HepG2 (cell line): ENCODE measurements around the gene TUFM. TPM values are rescaled to one million over a fixed set of nuclear protein-coding genes. Genes with fewer than 3 reads are reported as not detected.

ENCODE experiments used
- ARNT ChIP-seq: fragments of 450-650 bp; IDR thresholded peaks from 2 replicates; pipeline ENCODE4 v1.6.1; 2017
- BHLHE40 ChIP-seq: IDR thresholded peaks from 2 replicates; pipeline ENCODE4 v1.6.1; 2011; ENCODE audit warnings: low read length, improper control_type of control experiment
- GATAD1 ChIP-seq: IDR thresholded peaks from 2 replicates; pipeline ENCODE4 v1.6.1; 2016; ENCODE audit warnings: missing genetic modification reagents, missing compliant biosample characterization
- KAT8 ChIP-seq: IDR thresholded peaks from 2 replicates; pipeline ENCODE4 v1.6.1; 2016; ENCODE audit warnings: missing genetic modification reagents, missing compliant biosample characterization
- MATR3 ChIP-seq: sonication (generic); formaldehyde crosslinking; IDR thresholded peaks from 2 replicates; pipeline ENCODE4 v1.4.0; 2020; ENCODE audit warnings: missing genetic modification reagents
- NR2C2 ChIP-seq: sonication (generic); formaldehyde crosslinking; IDR thresholded peaks from 2 replicates; pipeline ENCODE4 v1.4.0; 2020; ENCODE audit warnings: missing genetic modification reagents, mild to moderate bottlenecking, moderate library complexity, borderline replicate concordance
- RXRB ChIP-seq: IDR thresholded peaks from 2 replicates; pipeline ENCODE4 v1.6.1; 2016; ENCODE audit warnings: borderline replicate concordance, missing genetic modification reagents, missing compliant biosample characterization
- TEAD2 ChIP-seq: sonication (generic); formaldehyde crosslinking; IDR thresholded peaks from 2 replicates; pipeline ENCODE4 v1.9.0; 2021; ENCODE audit warnings: missing genetic modification reagents
- ZFP36L2 ChIP-seq: sonication (generic); formaldehyde crosslinking; IDR thresholded peaks from 2 replicates; pipeline ENCODE4 v1.4.0; 2020; ENCODE audit warnings: missing genetic modification reagents
- ZFP37 ChIP-seq: sonication (generic); formaldehyde crosslinking; IDR thresholded peaks from 2 replicates; pipeline ENCODE4 v1.4.0; 2020; ENCODE audit warnings: missing genetic modification reagents, borderline replicate concordance
- ZFX ChIP-seq: sonication (generic); formaldehyde crosslinking; IDR thresholded peaks from 2 replicates; pipeline ENCODE4 v1.4.0; 2020; ENCODE audit warnings: mild to moderate bottlenecking, low read depth, missing genetic modification reagents, moderate library complexity
- ZNF121 ChIP-seq: sonication (generic); formaldehyde crosslinking; IDR thresholded peaks from 2 replicates; pipeline ENCODE4 v1.5.0; 2020; ENCODE audit warnings: mild to moderate bottlenecking, missing genetic modification reagents
- ZNF160 ChIP-seq: sonication (generic); formaldehyde crosslinking; IDR thresholded peaks from 2 replicates; pipeline ENCODE4 v1.8.0; 2022; ENCODE audit warnings: mild to moderate bottlenecking, inconsistent platforms, missing genetic modification reagents
- ZNF616 ChIP-seq: sonication (generic); formaldehyde crosslinking; IDR thresholded peaks from 2 replicates; pipeline ENCODE4 v1.5.0; 2020; ENCODE audit warnings: low read depth, mild to moderate bottlenecking, missing genetic modification reagents
- ZNF672 ChIP-seq: sonication (generic); formaldehyde crosslinking; IDR thresholded peaks from 2 replicates; pipeline ENCODE4 v1.8.1; 2022; ENCODE audit warnings: missing genetic modification reagents
- ZNF703 ChIP-seq: sonication (generic); formaldehyde crosslinking; IDR thresholded peaks from 2 replicates; pipeline ENCODE4 v1.5.1; 2020; ENCODE audit warnings: missing genetic modification reagents, mild to moderate bottlenecking, moderate library complexity, borderline replicate concordance
- ZNF780A ChIP-seq: sonication (generic); formaldehyde crosslinking; IDR thresholded peaks from 2 replicates; pipeline ENCODE4 v1.8.0; 2022; ENCODE audit warnings: mild to moderate bottlenecking, missing genetic modification reagents, moderate library complexity
- polyA plus RNA-seq, 8 experiments: library from polyadenylated mRNA; depleted of rRNA in 3 of 8; stranded (reverse) in 7 of 8; unstranded in 1 of 8; fragments of >200 nt; fragmentation: Illumina TruSeq in 4 of 8; extraction: Trizol in 4 of 8; gene quantifications; 2 replicates each; pipeline versions ENCODE4 v1.2.1 to v1.2.3, GENCODE V29; 2011 to 2016; ENCODE audit warnings: low read depth in 4 of 8, missing spikeins in 1 of 8, mixed read lengths in 1 of 8; ENCODE audit not compliant: insufficient read depth in 1 of 8
- total RNA-seq, 5 experiments: library from RNA; depleted of rRNA; stranded (reverse); fragments of >200 nt; fragmentation: Illumina TruSeq; extraction: Trizol; gene quantifications; 2 replicates each; pipeline ENCODE4 v1.2.3, GENCODE V29; 2016; ENCODE audit warnings: low read depth in 1 of 5
- TF ChIP-seq, protein P1 (sequence below): sonication (generic); formaldehyde crosslinking; conservative IDR thresholded peaks from 2 replicates; pipeline ENCODE4 v1.8.0; 2022; ENCODE audit warnings: low read depth, missing genetic modification reagents
- TF ChIP-seq, protein P2 (sequence below): sonication (generic); formaldehyde crosslinking; IDR thresholded peaks from 2 replicates; pipeline ENCODE4 v1.5.0; 2020; ENCODE audit warnings: mild to moderate bottlenecking, missing genetic modification reagents, borderline replicate concordance

TUFM gene
- total and polyA plus RNA-seq, 2 of the 13 experiments (the other 11 are each of a cell fraction or from before 2014, with no cell fraction given), result 206 to 298 TPM

DNA sequence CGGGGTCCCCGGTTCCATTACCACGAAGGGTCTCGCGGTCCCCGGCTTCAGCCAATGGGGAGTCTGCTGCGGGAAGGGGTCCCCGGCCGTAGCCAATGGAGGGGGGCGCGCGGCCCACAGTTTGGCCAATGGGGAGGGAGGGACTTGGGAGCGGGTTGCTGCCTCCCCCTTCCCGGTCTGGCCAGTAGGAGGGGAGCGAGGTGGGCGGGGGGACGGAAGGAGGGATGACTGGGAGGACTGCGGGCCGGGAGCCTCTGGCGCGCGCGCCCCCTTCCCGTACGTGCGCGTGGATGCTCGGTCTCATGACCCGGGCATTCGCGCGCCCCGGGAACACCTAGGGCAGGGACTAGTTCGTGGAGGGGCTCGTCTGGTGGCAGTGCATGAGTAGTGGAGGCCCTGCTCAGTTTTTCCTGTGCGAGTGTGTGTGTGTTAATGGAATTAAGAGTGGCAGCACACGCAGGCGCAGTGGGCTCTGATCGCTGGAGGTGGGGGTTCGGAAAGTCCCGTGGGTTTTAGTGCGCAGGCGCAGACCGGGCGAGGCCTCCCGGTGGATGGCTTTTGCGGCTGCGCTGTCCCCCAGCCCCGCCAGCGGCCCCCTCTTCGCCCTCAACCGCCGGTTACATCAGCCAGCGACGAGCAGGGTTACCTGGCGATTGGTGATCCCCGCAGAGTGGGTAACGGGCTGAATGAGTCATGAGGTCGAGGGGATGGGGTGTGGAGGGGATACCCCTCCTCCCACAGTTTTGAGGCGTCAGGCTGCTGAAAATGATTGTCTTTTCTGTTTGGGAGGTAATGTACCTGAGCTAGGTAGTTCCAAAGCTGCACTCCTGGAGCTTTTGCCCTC lies 22.1 kb downstream of the TUFM start (continued):
- TF ChIP-seq, protein P1, sequence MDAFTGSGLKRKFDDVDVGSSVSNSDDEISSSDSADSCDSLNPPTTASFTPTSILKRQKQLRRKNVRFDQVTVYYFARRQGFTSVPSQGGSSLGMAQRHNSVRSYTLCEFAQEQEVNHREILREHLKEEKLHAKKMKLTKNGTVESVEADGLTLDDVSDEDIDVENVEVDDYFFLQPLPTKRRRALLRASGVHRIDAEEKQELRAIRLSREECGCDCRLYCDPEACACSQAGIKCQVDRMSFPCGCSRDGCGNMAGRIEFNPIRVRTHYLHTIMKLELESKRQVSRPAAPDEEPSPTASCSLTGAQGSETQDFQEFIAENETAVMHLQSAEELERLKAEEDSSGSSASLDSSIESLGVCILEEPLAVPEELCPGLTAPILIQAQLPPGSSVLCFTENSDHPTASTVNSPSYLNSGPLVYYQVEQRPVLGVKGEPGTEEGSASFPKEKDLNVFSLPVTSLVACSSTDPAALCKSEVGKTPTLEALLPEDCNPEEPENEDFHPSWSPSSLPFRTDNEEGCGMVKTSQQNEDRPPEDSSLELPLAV, result no peak
- TF ChIP-seq ZNF703 (CRISPR knock-in tag), result no peak
- peak; percentile 17 for TF ChIP-seq NR2C2 (CRISPR knock-in tag)
- peak; percentile 62 for TF ChIP-seq ZNF160 (CRISPR knock-in tag)
- TF ChIP-seq KAT8 (CRISPR knock-in tag), result no peak; the same call in 1 of the 2 replicates
- TF ChIP-seq MATR3, result no peak
- no peak for TF ChIP-seq ZNF672
- TF ChIP-seq GATAD1 (CRISPR knock-in tag), result peak; percentile 91
- no peak for TF ChIP-seq ARNT
- peak; percentile 23; the same call in 1 of the 2 replicates for TF ChIP-seq ZNF616 (CRISPR knock-in tag)
- no peak for TF ChIP-seq ZNF780A
- TF ChIP-seq ZFP37 (CRISPR knock-in tag), result no peak
- TF ChIP-seq RXRB (CRISPR knock-in tag), result peak; percentile 43; the same call in 1 of the 2 replicates
- 0 out of 2 replicates have a peak, but pooled peaks have one; percentile 57 for TF ChIP-seq ZNF121 (CRISPR knock-in tag)
- TF ChIP-seq BHLHE40, result no peak
- peak; percentile 79; the same call in 1 of the 2 replicates for TF ChIP-seq TEAD2
- peak; percentile 79; the same call in 1 of the 2 replicates for TF ChIP-seq ZFX (CRISPR knock-in tag)
- TF ChIP-seq, protein P2, sequence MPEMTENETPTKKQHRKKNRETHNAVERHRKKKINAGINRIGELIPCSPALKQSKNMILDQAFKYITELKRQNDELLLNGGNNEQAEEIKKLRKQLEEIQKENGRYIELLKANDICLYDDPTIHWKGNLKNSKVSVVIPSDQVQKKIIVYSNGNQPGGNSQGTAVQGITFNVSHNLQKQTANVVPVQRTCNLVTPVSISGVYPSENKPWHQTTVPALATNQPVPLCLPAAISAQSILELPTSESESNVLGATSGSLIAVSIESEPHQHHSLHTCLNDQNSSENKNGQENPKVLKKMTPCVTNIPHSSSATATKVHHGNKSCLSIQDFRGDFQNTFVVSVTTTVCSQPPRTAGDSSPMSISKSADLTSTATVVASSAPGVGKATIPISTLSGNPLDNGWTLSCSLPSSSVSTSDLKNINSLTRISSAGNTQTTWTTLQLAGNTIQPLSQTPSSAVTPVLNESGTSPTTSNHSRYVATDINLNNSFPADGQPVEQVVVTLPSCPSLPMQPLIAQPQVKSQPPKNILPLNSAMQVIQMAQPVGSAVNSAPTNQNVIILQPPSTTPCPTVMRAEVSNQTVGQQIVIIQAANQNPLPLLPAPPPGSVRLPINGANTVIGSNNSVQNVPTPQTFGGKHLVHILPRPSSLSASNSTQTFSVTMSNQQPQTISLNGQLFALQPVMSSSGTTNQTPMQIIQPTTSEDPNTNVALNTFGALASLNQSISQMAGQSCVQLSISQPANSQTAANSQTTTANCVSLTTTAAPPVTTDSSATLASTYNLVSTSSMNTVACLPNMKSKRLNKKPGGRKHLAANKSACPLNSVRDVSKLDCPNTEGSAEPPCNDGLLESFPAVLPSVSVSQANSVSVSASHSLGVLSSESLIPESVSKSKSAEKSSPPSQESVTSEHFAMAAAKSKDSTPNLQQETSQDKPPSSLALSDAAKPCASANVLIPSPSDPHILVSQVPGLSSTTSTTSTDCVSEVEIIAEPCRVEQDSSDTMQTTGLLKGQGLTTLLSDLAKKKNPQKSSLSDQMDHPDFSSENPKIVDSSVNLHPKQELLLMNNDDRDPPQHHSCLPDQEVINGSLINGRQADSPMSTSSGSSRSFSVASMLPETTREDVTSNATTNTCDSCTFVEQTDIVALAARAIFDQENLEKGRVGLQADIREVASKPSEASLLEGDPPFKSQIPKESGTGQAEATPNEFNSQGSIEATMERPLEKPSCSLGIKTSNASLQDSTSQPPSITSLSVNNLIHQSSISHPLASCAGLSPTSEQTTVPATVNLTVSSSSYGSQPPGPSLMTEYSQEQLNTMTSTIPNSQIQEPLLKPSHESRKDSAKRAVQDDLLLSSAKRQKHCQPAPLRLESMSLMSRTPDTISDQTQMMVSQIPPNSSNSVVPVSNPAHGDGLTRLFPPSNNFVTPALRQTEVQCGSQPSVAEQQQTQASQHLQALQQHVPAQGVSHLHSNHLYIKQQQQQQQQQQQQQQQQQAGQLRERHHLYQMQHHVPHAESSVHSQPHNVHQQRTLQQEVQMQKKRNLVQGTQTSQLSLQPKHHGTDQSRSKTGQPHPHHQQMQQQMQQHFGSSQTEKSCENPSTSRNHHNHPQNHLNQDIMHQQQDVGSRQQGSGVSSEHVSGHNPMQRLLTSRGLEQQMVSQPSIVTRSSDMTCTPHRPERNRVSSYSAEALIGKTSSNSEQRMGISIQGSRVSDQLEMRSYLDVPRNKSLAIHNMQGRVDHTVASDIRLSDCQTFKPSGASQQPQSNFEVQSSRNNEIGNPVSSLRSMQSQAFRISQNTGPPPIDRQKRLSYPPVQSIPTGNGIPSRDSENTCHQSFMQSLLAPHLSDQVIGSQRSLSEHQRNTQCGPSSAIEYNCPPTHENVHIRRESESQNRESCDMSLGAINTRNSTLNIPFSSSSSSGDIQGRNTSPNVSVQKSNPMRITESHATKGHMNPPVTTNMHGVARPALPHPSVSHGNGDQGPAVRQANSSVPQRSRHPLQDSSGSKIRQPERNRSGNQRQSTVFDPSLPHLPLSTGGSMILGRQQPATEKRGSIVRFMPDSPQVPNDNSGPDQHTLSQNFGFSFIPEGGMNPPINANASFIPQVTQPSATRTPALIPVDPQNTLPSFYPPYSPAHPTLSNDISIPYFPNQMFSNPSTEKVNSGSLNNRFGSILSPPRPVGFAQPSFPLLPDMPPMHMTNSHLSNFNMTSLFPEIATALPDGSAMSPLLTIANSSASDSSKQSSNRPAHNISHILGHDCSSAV (CRISPR knock-in tag), result no peak
- no peak; the same call in 1 of the 2 replicates for TF ChIP-seq ZFP36L2
